SU-DHL-6 (cell line): ENCODE measurements around the gene ABCC4.

ENCODE experiments used
- H2AFZ ChIP-seq: fragments of 200-600 bp; sonication (generic); 2 replicates; pipeline ENCODE4 v1.6.1; 2014; ENCODE audit warnings: low read depth, mild to moderate bottlenecking, moderate library complexity, mixed read lengths, antibody characterized with exemption, low read length; ENCODE audit not compliant: severe bottlenecking
- H3F3A ChIP-seq: fragments of 200-600 bp; shearing (Covaris generic); 2 replicates; pipeline ENCODE4 v1.6.0; 2016; ENCODE audit warnings: antibody characterized with exemption, mild to moderate bottlenecking; ENCODE audit not compliant: insufficient read depth
- H3K27ac ChIP-seq: fragments of 200-600 bp; sonication (generic); 2 replicates; pipeline ENCODE4 v1.5.1; 2016; ENCODE audit warnings: low read depth, mild to moderate bottlenecking, low read length, moderate library complexity, mixed read lengths
- H3K27me3 ChIP-seq: fragments of 200-600 bp; sonication (generic), shearing (Covaris generic); 2 replicates; pipeline ENCODE4 v1.6.0; 2014; ENCODE audit warnings: mild to moderate bottlenecking, low read length
- H3K36me3 ChIP-seq: fragments of 200-600 bp; sonication (generic); 2 replicates; pipeline ENCODE4 v1.6.1; 2014; ENCODE audit warnings: mild to moderate bottlenecking, low read length, mixed read lengths
- H3K4me2 ChIP-seq: fragments of 300-600, 200-600 bp; shearing (Covaris generic), sonication (generic); 2 replicates; pipeline ENCODE4 v1.6.0; 2014; ENCODE audit warnings: low read length, low read depth, mild to moderate bottlenecking; ENCODE audit not compliant: poor library complexity, severe bottlenecking
- H3K4me3 ChIP-seq: fragments of 200-600 bp; sonication (generic); 2 replicates; pipeline ENCODE4 v1.5.1; 2014; ENCODE audit warnings: antibody characterized with exemption, low read length, mild to moderate bottlenecking, mixed read lengths; ENCODE audit not compliant: insufficient read depth, poor library complexity, severe bottlenecking
- H3K79me2 ChIP-seq: fragments of 200-600 bp; sonication (generic); 2 replicates; pipeline ENCODE4 v1.6.1; 2014; ENCODE audit warnings: mild to moderate bottlenecking, low read length, moderate library complexity; ENCODE audit not compliant: insufficient read depth
- H3K9ac ChIP-seq: fragments of 200-600 bp; sonication (generic); 2 replicates; pipeline ENCODE4 v1.7.0; 2014; ENCODE audit warnings: mild to moderate bottlenecking, low read length
- H3K9me2 ChIP-seq: fragments of 200-600 bp; sonication (generic); replicated peaks from 2 replicates; pipeline ENCODE4 v1.6.1; 2014; ENCODE audit warnings: low read length; ENCODE audit not compliant: insufficient read depth
- H3K9me3 ChIP-seq: fragments of 200-600 bp; sonication (generic); 2 replicates; pipeline ENCODE4 v1.6.1; 2014; ENCODE audit warnings: low read length, mixed read lengths; ENCODE audit not compliant: insufficient read depth
- H4K20me1 ChIP-seq: fragments of 200-600 bp; sonication (generic); 2 replicates; pipeline ENCODE4 v1.6.1; 2014; ENCODE audit warnings: low read depth, mild to moderate bottlenecking, antibody characterized with exemption, low read length, moderate library complexity, mixed read lengths
- EZH2phosphoT487 ChIP-seq: fragments of 200-600 bp; sonication (generic), shearing (Covaris generic); conservative IDR thresholded peaks from 2 replicates; pipeline ENCODE4 v1.6.1; 2018; ENCODE audit warnings: mild to moderate bottlenecking, antibody characterized with exemption, low read length, moderate library complexity, mixed read lengths
- TF ChIP-seq, protein P1 (sequence below): fragments of 200-600 bp; sonication (generic); IDR thresholded peaks from one replicate; pipeline ENCODE4 v1.5.1; 2017; ENCODE audit warnings: antibody characterized with exemption, mild to moderate bottlenecking, low read length, moderate library complexity; ENCODE audit not compliant: insufficient read depth, poor library complexity, severe bottlenecking

ABCC4 gene

DNA sequence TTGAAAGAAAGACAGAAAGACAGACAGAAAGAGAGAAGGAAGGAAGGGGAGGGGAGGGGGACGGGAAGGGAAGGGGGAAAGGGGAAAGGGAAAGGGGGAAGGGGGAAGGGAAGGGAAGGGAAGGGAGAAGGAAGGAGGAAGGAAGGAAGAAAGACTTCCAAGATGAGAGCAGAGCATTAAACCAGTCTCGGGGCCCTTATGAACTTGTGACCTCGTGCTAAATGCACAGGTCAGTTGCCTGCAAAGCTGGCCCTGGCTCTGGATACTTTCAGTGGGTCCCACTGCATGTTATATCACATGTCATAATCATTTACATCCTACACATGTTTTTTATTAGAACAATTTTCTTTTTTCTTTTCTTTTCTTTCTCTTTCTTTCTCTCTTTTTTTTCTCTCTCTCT is 24.2 kb upstream of the ABCC4 start:
- Histone ChIP-seq H3K9me2 (no peaks in the 10 kb centered on the region), H2AFZ (no peak overlapping the region), H3F3A (no peaks in the 10 kb centered on the region), H3K4me2 (no peak overlapping the region), H3K79me2 (no peaks in the 10 kb centered on the region), H3K9me3 (no peaks in the 10 kb centered on the region), H3K36me3 (no peaks in the 10 kb centered on the region), H4K20me1 (no peaks in the 10 kb centered on the region), H3K4me3 (no peak overlapping the region), H3K27me3 (no peaks in the 10 kb centered on the region), H3K27ac (no peak overlapping the region), H3K9ac (no peak overlapping the region)
- TF ChIP-seq, protein P1, sequence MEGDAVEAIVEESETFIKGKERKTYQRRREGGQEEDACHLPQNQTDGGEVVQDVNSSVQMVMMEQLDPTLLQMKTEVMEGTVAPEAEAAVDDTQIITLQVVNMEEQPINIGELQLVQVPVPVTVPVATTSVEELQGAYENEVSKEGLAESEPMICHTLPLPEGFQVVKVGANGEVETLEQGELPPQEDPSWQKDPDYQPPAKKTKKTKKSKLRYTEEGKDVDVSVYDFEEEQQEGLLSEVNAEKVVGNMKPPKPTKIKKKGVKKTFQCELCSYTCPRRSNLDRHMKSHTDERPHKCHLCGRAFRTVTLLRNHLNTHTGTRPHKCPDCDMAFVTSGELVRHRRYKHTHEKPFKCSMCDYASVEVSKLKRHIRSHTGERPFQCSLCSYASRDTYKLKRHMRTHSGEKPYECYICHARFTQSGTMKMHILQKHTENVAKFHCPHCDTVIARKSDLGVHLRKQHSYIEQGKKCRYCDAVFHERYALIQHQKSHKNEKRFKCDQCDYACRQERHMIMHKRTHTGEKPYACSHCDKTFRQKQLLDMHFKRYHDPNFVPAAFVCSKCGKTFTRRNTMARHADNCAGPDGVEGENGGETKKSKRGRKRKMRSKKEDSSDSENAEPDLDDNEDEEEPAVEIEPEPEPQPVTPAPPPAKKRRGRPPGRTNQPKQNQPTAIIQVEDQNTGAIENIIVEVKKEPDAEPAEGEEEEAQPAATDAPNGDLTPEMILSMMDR: no peak
- no peak for TF ChIP-seq EZH2phosphoT487

- Histone ChIP-seq H3F3A (no peaks in the 10 kb centered on the region), H3K27me3 (no peaks in the 10 kb centered on the region), H2AFZ (no peak overlapping the region), H3K9me3 (no peaks in the 10 kb centered on the region), H3K36me3 (no peaks in the 10 kb centered on the region), H3K79me2 (no peaks in the 10 kb centered on the region), H3K4me2 (no peak overlapping the region), H3K4me3 (no peak overlapping the region), H3K9me2 (no peaks in the 10 kb centered on the region), H3K27ac (no peak overlapping the region), H3K9ac (no peak overlapping the region), H4K20me1 (no peaks in the 10 kb centered on the region)
- no peak for TF ChIP-seq EZH2phosphoT487
- TF ChIP-seq, protein P1: no peak
Measured at GRCh38 chr13:95323930-95324662, 22.8 kb upstream of the ABCC4 start.

DNA sequence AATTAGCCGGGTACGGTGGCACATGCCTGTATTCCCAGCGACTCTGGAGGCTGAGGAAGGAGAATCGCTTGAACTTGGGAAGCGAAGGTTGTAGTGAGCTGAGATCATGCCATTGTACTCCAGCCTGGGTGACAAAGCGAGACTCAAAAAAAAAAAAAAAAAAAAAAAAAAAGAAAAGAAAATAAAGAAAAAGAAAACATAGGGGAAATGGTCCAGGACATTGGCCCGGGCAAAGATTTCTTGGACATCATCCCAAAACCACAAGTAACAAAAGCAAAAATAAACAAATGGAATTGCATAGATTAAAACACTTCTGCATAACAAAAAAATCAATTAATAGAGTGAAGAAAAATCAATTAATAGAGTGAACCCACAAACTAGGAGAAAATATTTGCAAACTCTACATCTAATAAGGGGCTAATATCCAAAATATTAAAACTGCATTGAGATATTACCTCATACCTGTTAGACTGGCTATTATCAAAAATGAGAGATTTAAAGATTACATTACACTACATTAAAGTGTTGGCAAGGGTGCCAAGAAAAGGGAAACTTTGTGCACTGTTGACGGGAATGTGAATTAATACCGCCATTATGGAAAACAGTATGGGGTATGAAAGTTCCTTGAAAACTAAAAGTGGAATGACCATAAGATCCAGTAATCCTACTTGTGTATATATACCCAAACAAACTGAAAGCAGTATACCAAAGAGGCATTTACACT is 18.5 kb upstream of the ABCC4 start:
- Histone ChIP-seq H3K27ac (no peak overlapping the region), H3K9ac (no peak overlapping the region), H2AFZ (no peak overlapping the region), H3K27me3 (no peaks in the 10 kb centered on the region), H3K79me2 (no peaks in the 10 kb centered on the region), H3K4me2 (no peak overlapping the region), H3K9me2 (no peaks in the 10 kb centered on the region), H3F3A (no peaks in the 10 kb centered on the region), H4K20me1 (no peaks in the 10 kb centered on the region), H3K36me3 (no peaks in the 10 kb centered on the region), H3K9me3 (no peaks in the 10 kb centered on the region), H3K4me3 (no peak overlapping the region)
- no peak for TF ChIP-seq EZH2phosphoT487
- TF ChIP-seq, protein P1: no peak
